M059J (cell line): Measurements from ENCODE around the gene IGSF21. TPM values are rescaled to one million over a fixed set of nuclear protein-coding genes. Genes with fewer than 3 reads are reported as not detected.

Experiments
- DNase-seq: peaks from one replicate; pipeline ENCODE4 v3.0.0-alpha.2; 2012; ENCODE audit warnings: low read depth
- total RNA-seq: library from RNA; depleted of rRNA; stranded (reverse); fragments of >200 nt; shearing (Covaris generic); gene quantifications from 2 replicates; pipeline ENCODE4 v1.2.3, GENCODE V29; 2014

IGSF21 gene
- total RNA-seq, 1 experiment from 2014 or later: not detected

DNA sequence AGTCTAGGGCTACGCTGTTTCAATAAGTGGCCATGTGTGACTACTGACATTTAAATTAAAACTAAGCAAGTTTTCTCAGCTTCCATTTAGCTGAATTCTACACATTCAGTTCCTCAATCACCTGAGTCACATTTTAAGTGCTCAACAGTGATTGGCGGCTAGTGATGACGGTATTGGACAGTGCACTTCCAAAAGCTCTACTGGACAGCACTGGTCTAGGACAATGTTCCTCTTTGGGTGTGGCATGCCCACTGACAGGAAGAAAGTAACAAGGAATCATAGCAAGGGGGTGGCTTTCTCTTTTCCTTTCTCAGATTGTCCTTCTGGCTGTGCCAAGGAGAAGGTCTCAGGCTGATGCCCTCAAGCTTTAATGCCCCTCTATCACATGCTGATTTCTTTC lies 11.7 kb downstream of the IGSF21 start:
- DNase-seq: no peak

- no peak for DNase-seq
These were observed 12.3 kb downstream of the IGSF21 start for GRCh38 chr1:18119771-18120377.

GRCh38 chr1:18120638-18121037 lies 13.0 kb downstream of the IGSF21 start:
- no peak for DNase-seq

DNA sequence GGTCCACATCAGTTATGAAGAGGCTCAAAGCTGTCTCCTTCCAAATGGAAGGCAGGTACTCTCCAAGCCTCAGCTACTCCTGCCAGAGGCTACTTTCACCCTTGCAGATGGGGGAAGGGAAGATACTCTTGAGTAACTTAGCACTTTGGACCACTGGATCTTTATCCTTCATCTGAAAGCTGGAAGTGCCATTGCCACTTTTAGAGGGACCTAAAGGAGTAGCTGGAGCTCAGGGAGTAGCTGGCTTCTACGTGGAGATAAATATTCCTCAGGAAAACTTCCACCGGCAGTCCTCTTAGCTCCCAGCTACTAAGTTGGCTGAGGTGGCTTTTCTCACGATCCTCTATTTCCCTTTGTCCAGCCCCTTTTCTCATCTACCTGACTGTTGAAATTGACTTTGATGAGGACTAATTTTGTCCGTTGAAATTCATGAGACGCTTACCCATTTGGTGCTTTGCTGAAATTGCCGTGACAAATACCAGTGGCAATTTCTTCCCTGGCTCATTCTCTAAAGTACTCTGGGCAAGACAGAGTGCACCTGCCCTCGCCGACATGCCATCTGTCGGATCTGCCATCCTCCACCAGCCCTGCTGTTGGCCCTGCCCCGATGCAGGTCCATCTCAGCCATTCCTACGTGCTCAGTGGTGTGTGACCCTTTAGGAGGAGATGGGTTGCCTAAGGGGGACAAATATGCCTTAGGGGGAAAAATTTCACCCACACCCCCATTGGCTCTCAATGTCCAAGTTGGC lies 13.6 kb downstream of the IGSF21 start:
- no peak for DNase-seq

DNA sequence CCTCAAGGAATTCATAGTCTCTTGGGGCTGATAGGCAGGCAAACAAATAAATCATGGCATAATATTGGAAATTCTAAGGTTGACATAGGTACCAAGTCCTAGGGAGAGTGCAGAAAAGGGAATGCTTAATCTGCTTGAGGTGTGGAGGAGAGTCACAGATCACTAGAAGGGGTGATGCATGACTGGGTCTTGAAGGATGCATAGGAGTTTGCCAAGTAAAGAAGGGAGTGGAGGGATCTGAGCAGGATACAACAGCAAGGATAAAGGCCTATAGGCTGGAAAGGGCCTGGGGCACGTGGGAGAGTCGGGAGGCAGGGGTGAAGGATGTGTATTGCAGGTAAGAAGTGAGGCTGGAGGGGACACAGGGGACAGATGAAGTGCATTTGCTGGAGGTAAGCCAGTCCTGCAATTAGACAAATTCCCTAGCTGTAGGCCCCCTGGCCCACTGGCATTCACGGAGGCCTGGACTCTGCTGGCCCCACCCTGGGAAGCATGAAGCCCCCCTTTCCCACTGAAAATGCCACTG lies 15.9 kb downstream of the IGSF21 start:
- DNase-seq: no peak

DNA sequence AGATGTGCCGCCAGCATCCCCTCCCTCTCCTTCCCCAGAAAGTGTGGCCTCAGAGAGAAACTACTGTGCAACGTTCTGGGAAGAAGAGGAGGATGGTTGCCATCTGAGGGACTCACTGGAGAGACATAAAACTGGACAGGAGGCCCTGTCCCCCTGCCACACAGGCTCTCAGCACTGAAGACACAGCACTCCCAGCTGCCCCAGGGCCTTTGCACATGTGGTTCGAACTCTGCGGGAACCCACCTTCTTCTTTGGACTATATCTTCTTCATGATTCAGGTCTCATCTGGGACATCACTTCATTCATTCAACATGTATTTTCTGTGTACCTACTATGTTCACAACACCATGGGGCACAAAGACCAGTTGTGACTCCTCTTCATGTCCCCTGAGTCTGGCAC lies 17.4 kb downstream of the IGSF21 start:
- DNase-seq: no peak

DNA sequence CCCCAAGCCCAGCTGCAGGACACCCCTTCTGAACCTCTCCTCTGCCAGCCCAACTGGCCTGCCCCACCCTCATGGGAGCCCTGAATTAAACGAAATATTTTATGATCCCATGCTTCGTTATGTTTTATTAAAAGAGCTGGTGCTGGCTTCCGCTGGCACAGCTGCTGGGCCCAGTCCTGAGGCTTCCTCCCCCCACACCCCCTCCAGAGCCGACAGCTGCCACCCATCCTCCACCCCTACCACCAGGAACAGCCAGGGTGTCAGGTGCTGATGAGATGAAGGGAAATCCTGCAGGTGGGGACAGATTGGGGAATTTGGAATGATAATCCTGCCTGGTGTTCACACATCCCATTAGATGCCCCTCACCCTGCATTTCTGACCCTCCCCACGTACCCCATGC lies 19.0 kb downstream of the IGSF21 start:
- no peak for DNase-seq

- DNase-seq: no peak
These were observed 20.7 kb downstream of the IGSF21 start for GRCh38 chr1:18128298-18128697.

GRCh38 chr1:18130356-18130755 lies 22.8 kb downstream of the IGSF21 start:
- no peak for DNase-seq

DNA sequence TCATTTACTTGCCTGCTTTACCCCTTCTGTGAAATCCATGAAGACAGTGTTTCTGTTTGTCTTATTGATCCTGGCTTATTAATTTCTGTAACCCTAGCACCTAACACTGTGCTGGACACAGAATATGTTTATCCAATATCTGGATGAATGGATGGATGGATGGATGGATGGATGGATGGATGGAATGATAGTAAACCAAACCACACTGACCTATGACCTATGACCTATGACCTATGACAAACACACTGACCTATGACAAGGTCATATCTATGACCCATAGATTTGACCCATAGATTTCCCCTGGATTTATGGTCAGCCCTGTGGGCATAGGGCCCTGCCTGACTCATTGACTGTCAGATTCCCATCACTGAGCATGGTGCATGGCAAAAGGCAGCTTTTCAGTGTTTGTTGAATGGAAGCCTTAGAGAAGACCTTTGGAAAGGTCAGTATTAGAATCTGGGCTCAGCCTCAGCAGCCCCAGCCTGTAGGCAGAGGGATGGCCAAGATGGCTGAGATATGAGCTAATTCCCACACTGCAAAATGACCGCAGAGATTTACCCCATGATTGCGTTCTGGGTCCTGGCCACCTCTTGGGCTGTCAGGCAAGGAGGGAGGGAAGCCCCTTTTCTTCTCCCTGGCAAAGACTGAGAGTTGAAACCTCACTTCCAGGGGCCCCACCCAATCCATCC lies 24.6 kb downstream of the IGSF21 start:
- DNase-seq: no peak

DNA sequence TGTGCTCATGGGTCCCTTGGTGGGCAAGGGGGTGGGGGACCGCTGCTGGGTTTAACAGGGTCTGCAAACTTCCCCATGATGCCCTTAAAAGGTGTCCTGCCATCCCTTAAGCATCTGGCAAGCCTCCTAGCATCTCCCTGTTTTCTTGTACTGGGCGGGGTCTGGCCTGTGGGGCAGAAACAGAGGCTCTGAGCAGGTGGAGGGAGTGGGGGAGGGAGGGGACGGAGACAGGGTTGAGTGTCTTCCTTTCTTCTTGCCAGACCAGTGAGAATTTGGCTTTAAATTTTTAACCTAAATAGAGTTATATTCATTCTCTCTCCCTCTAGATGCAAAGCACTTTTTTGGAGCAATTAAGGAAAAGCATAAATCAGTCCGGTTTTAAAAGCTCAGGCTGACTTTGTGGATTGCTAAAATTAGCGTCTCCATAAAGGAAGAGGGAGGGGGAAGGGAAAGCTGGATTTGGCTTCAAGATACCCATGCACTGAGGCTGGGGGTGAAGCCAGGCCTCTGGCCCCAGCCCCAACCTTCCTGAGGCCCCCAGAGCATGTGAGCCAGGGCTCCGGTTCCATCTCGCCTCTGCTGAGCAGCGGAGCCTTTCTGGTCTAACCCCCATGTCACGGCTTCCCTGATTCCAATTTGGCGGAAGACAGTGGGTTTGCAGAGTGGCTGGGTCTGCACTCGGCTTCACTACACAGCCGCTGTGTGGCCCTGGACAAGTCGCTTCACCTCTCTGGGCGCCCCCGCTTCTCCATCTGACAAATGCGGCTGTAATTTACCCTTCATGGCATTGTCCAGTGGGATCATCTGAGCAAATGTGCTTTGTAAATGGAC lies 25.3 kb downstream of the IGSF21 start:
- no peak for DNase-seq

DNA sequence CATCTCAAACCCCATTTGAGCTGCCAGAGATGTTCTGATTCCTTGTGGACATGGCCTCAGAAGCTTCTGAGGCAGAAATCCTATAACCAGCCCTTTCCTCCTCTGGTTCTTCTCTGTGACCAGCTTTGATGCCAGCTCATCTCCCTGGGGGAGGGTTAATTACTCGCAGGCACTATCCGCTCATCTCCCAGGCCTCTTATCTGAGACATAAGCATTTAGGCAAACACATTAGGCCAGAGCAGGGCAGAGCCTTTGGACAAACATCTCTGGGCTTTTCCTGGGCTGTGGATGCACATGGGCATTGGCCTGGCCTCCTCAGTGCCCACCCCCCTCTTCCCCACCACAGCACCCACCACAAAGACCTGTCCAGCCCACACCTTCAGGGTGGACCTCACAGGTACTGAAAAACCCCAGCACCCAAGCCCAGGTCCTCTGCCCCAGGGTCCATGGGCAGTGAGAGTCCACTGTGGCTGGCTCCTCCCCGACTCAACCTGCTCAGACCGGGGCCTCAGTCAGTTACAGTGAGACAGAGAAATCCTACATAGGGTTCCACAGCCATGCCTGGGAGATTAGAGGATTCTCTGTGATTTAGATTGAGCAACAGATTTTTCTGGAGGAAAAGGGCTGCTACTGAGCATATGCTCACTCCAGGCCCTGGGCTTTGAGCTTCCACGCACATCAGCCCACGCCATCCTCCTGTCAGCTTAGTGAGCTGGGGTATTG lies 26.9 kb downstream of the IGSF21 start:
- DNase-seq: no peak

GRCh38 chr1:18137759-18138345 lies 30.3 kb downstream of the IGSF21 start:
- DNase-seq: no peak

DNA sequence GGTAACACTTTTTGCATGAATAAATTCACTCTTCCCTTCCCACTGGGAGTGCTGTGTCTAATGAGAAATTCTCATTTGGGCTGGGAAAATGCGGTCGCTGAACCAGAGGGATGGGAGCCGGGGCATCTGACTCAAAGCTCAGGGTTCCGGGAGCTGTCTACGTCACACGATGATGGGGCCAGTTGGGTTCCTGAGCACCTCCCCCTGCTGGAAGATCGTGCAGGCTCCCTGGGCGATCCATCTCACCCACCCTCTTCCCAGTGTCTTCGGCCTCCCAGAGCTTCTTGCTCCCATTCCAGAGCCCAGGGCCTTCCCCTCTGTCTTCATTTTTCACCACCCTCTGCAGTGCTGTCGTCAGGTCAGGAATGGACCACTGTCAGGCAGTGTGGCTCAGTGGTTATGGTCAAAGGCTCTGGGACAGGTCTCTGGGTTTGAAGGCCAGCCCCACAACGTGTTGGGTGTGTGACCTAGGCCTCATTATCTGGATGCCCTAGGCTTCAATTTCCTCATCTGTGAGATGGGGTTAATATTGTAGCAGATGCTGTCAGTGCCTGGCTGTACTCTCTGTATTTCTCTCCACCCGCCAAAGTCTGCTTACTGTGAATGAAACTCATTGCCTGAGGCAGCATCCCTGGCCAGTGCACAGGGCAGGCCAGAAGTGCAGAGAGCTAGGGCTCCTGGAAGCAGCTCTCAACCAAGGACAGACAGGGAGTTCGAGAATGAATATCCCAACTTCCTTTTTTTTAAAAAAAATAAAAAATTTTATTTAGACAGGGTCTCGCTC lies 31.8 kb downstream of the IGSF21 start:
- no peak for DNase-seq

DNA sequence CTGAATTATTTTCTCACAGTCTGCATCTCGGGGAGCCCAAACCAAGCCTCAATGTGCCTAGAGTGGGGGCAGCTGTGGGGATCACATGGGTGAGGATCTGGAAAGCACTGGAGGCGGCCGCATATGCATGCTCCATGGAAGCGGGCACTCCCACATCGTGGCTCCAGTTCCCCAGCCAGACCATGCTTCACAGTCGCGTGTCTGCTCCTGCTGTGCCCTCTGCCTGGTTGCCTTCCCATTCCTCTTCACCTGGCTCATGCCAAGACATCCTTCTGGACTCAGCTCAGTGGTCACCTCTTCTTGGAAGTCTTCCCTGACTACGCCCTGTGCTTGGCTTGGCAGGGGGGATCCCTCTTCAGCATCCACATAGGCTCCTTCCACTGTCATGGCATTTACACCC lies 32.8 kb downstream of the IGSF21 start:
- no peak for DNase-seq

- no peak for DNase-seq
These were observed 34.1 kb downstream of the IGSF21 start for GRCh38 chr1:18141661-18142060.

- DNase-seq: no peak
These were observed 34.9 kb downstream of the IGSF21 start for GRCh38 chr1:18142471-18142870.

DNA sequence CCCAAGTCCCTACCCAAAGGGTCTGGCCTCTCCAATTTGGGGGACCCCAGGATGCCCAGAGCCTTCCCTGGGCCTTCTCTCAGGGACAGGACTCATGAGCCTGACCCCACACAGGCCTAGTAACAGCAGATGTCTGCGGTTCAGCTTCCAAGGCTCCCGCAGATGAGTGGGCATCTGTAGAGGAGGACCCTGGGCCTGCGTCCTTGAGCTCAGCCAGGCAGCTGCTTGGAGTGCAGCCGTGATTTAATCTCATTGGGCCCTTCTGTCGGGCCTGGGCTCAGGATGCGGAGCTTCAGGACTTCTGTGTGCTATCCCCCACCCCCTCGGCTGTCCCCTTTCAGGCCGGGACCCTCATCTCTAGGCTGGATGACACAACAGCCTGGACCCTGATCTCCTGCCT lies 35.4 kb downstream of the IGSF21 start:
- DNase-seq: no peak

GRCh38 chr1:18144062-18144461 lies 36.5 kb downstream of the IGSF21 start:
- DNase-seq: no peak
